Measurements from ENCODE around the gene TLK2.

- TF ChIP-seq CTCF (IDR thresholded peaks at IDR 0.05): no peak
- no peak for TF ChIP-seq POLR2A (IDR thresholded peaks at IDR 0.05)
Observed at GRCh38 chr17:62655656-62656055, 177.0 kb downstream of the TLK2 start.
